ENCODE measurements around the gene TMCC1. TPM values are rescaled to one million over a fixed set of nuclear protein-coding genes. Genes with fewer than 3 reads are reported as not detected.
"Not testable (repeated sequence)": the region's sequence is repeated elsewhere in the genome, so short reads cannot be mapped to it uniquely, and the experiment has no call there.

The TMCC1 gene
- total and polyA plus RNA-seq, 4 donors: 10.2 to 60.0 (median 11.0) TPM

DNA sequence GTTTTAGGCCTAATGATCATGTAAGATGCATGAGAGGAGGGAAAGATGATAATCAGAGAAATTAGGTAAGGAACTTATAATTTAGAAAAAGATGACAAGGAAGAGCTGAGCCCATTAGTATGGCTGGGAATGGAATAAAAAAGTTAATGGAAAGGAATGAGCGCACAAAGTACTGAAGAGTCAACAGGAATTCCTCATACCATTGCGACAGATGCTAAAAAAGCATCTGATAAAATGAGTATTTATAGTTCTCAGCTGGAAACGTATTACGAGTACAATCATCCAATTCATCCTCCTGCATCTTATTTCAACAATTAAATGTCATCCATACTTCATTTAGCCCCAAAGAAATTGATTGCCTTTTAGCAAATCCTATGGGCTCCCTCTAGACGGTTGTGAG, 58.9 kb downstream of the TMCC1 start:
- Histone ChIP-seq H3K4me1 (ENCODE audit: control insufficient read depth in 4 of 4, insufficient read depth in 4 of 4, low read length in 3 of 4) (peaks cover 0 to 2% (median under 1%) of the 10 kb centered on the region in 4 donors), H3K4me3 (ENCODE audit: low read depth in 1 of 3, low read length in 3 of 3) (no peak overlapping the region), H3K27me3 (ENCODE audit: control insufficient read depth in 4 of 4, insufficient read depth in 4 of 4, low read length in 3 of 4) (no peaks in the 10 kb centered on the region), H3K9ac (ENCODE audit: low read depth in 1 of 2, low read length in 2 of 2) (no peak overlapping the region), H3K9me3 (ENCODE audit: control insufficient read depth in 4 of 4, low read length in 3 of 4) (no peaks in the 10 kb centered on the region), H3K36me3 (ENCODE audit: control insufficient read depth in 4 of 4, insufficient read depth in 3 of 4, low read depth in 1 of 4, low read length in 3 of 4) (peaks cover 0 to 1% (median 0%) of the 10 kb centered on the region in 4 donors), H3K27ac (ENCODE audit: low read depth in 1 of 2, low read length in 2 of 2) (no peak overlapping the region)
- WGBS: 88% methylated on average over 5 of the region's 5 CpGs
- no peak for DNase-seq (ENCODE audit: low spot score)
- TF ChIP-seq RXRA (IDR thresholded peaks at IDR 0.05): no peak
- no peak for TF ChIP-seq HNF4A (conservative IDR thresholded peaks at IDR 0.05)
- TF ChIP-seq, protein P1, sequence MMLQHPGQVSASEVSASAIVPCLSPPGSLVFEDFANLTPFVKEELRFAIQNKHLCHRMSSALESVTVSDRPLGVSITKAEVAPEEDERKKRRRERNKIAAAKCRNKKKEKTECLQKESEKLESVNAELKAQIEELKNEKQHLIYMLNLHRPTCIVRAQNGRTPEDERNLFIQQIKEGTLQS (IDR thresholded peaks at IDR 0.05): no peak
- no peak for TF ChIP-seq NR2F2 (IDR thresholded peaks at IDR 0.05)
- no peak for TF ChIP-seq CTCF (IDR thresholded peaks at IDR 0.05; ENCODE audit: low read depth, low read length, missing input control)
- TF ChIP-seq EGR1 (IDR thresholded peaks at IDR 0.05; ENCODE audit: low read depth in 2 of 2): no peak
- TF ChIP-seq, protein P2, sequence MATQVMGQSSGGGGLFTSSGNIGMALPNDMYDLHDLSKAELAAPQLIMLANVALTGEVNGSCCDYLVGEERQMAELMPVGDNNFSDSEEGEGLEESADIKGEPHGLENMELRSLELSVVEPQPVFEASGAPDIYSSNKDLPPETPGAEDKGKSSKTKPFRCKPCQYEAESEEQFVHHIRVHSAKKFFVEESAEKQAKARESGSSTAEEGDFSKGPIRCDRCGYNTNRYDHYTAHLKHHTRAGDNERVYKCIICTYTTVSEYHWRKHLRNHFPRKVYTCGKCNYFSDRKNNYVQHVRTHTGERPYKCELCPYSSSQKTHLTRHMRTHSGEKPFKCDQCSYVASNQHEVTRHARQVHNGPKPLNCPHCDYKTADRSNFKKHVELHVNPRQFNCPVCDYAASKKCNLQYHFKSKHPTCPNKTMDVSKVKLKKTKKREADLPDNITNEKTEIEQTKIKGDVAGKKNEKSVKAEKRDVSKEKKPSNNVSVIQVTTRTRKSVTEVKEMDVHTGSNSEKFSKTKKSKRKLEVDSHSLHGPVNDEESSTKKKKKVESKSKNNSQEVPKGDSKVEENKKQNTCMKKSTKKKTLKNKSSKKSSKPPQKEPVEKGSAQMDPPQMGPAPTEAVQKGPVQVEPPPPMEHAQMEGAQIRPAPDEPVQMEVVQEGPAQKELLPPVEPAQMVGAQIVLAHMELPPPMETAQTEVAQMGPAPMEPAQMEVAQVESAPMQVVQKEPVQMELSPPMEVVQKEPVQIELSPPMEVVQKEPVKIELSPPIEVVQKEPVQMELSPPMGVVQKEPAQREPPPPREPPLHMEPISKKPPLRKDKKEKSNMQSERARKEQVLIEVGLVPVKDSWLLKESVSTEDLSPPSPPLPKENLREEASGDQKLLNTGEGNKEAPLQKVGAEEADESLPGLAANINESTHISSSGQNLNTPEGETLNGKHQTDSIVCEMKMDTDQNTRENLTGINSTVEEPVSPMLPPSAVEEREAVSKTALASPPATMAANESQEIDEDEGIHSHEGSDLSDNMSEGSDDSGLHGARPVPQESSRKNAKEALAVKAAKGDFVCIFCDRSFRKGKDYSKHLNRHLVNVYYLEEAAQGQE (IDR thresholded peaks at IDR 0.05): no peak
- no peak for TF ChIP-seq YY1 (IDR thresholded peaks at IDR 0.05)
- TF ChIP-seq, protein P3, sequence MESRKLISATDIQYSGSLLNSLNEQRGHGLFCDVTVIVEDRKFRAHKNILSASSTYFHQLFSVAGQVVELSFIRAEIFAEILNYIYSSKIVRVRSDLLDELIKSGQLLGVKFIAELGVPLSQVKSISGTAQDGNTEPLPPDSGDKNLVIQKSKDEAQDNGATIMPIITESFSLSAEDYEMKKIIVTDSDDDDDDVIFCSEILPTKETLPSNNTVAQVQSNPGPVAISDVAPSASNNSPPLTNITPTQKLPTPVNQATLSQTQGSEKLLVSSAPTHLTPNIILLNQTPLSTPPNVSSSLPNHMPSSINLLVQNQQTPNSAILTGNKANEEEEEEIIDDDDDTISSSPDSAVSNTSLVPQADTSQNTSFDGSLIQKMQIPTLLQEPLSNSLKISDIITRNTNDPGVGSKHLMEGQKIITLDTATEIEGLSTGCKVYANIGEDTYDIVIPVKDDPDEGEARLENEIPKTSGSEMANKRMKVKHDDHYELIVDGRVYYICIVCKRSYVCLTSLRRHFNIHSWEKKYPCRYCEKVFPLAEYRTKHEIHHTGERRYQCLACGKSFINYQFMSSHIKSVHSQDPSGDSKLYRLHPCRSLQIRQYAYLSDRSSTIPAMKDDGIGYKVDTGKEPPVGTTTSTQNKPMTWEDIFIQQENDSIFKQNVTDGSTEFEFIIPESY (IDR thresholded peaks at IDR 0.05): no peak
- TF ChIP-seq RAD21 (IDR thresholded peaks at IDR 0.05): no peak
- TF ChIP-seq SP1 (IDR thresholded peaks at IDR 0.05): no peak
- TF ChIP-seq JUND (IDR thresholded peaks at IDR 0.05): no peak
- TF ChIP-seq GABPA (IDR thresholded peaks at IDR 0.05 in 1 of 2, conservative IDR thresholded peaks at IDR 0.05 in 1 of 2): no peak
- TF ChIP-seq MAX (IDR thresholded peaks at IDR 0.05): no peak
- no peak for TF ChIP-seq HNF4G (IDR thresholded peaks at IDR 0.05)

DNA sequence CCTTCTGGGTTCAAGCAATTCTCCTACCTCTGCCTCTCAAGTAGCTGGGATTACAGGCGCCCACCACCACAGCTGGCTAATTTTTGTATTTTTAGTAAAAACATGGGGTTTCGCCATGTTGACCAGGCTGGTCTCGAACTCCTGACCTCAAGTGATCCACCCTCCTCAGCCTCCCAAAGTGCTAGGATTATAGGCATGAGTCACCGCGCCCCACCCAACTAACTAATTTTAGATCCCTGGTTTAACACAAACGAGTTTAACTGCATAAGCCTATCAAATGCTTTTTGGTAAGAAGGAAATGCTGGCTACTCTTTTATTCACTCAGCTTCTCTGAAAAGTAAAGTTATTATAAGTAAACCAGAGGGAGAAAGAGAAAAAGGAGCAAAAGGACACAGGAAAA, 61.6 kb downstream of the TMCC1 start:
- not testable (repeated sequence) for H3K4me3 ChIP-seq (ENCODE audit: low read depth in 1 of 3, low read length in 3 of 3); H3K9ac ChIP-seq (ENCODE audit: low read depth in 1 of 2, low read length in 2 of 2); H3K36me3 ChIP-seq (ENCODE audit: control insufficient read depth in 4 of 4, insufficient read depth in 3 of 4, low read depth in 1 of 4, low read length in 3 of 4); DNase-seq (ENCODE audit: low spot score); H3K27ac ChIP-seq (ENCODE audit: low read depth in 1 of 2, low read length in 2 of 2); H3K4me1 ChIP-seq (ENCODE audit: control insufficient read depth in 4 of 4, insufficient read depth in 4 of 4, low read length in 3 of 4); H3K9me3 ChIP-seq (ENCODE audit: control insufficient read depth in 4 of 4, low read length in 3 of 4); H3K27me3 ChIP-seq (ENCODE audit: control insufficient read depth in 4 of 4, insufficient read depth in 4 of 4, low read length in 3 of 4)
- 90% methylated on average over 6 of the region's 6 CpGs for WGBS

All from liver (tissue), 9 donors.